K562 (cell line): ENCODE measurements around the gene TTC31. TPM values are rescaled to one million over a fixed set of nuclear protein-coding genes. Genes with fewer than 3 reads are reported as not detected.
A peak's percentile ranks its signal among the peaks of the same experiment; 100 is the strongest.

Experiments
- AFF1 ChIP-seq, 2 experiments: fragments of 450-650 bp; IDR thresholded peaks; 2 replicates each; pipeline ENCODE4 v1.6.1; 2018; ENCODE audit warnings: mild to moderate bottlenecking in 2 of 2, low read depth in 1 of 2; ENCODE audit not compliant: partially characterized antibody in 2 of 2
- C11orf30 ChIP-seq: fragments of 450-650 bp; IDR thresholded peaks from 2 replicates; pipeline ENCODE4 v1.6.1; 2016; ENCODE audit warnings: low read depth, mild to moderate bottlenecking
- DDX20 ChIP-seq: fragments of 450-650 bp; IDR thresholded peaks from 2 replicates; pipeline ENCODE4 v1.6.1; 2016; ENCODE audit warnings: missing genetic modification characterization, low read depth, mild to moderate bottlenecking, missing compliant biosample characterization, moderate library complexity
- GATAD2A ChIP-seq: fragments of 450-650 bp; IDR thresholded peaks from 2 replicates; pipeline ENCODE4 v1.6.1; 2017
- HINFP ChIP-seq: fragments of 450-650 bp; conservative IDR thresholded peaks from 2 replicates; pipeline ENCODE4 v1.6.1; 2016; ENCODE audit warnings: missing genetic modification characterization, low read depth, mild to moderate bottlenecking, control low read depth, missing compliant biosample characterization
- IRF9 ChIP-seq: fragments of 450-650 bp; IDR thresholded peaks from 2 replicates; pipeline ENCODE4 v1.6.1; 2016; ENCODE audit warnings: missing biosample characterization, missing genetic modification characterization
- LCOR ChIP-seq: sonication (generic); formaldehyde crosslinking; IDR thresholded peaks from 2 replicates; pipeline ENCODE4 v1.8.0; 2022; ENCODE audit warnings: mild to moderate bottlenecking, missing genetic modification reagents
- NCOR1 ChIP-seq: fragments of 450-650 bp; IDR thresholded peaks from 2 replicates; pipeline ENCODE4 v1.6.1; 2016; ENCODE audit warnings: mild to moderate bottlenecking, moderate library complexity
- ZNF12 ChIP-seq: sonication (generic); formaldehyde crosslinking; IDR thresholded peaks from 2 replicates; pipeline ENCODE4 v1.4.0; 2020; ENCODE audit warnings: mild to moderate bottlenecking, missing genetic modification reagents
- ZNF23 ChIP-seq: fragments of 250-450 bp; sonication (Bioruptor Pico); IDR thresholded peaks from 2 replicates; pipeline ENCODE4 v1.4.0; 2020; ENCODE audit warnings: mild to moderate bottlenecking
- ZNF318 ChIP-seq, 2 experiments: fragments of 450-650 bp; IDR thresholded peaks; 2 replicates each; pipeline ENCODE4 v1.6.1; 2016; ENCODE audit warnings: mild to moderate bottlenecking in 2 of 2, borderline replicate concordance in 1 of 2, low read depth in 1 of 2, moderate library complexity in 1 of 2
- polyA plus RNA-seq, 8 experiments: library from polyadenylated mRNA; depleted of rRNA in 4 of 8; stranded (reverse) in 5 of 8; unstranded in 3 of 8; fragments of >200 nt; fragmentation: Nextera tagmentation in 2 of 8; fragmentation: Illumina TruSeq in 1 of 8; extraction: Ambion mirVana in 2 of 8; extraction: Trizol in 1 of 8; gene quantifications; 2 replicates each; pipeline versions ENCODE4 v1.2.1 to v1.2.3, GENCODE V29; 2011 to 2014; ENCODE audit warnings: inconsistent platforms in 1 of 8, missing spikeins in 1 of 8
- total RNA-seq, 7 experiments: library from RNA; depleted of rRNA in 6 of 7; stranded (reverse); fragments of >200 nt in 6 of 7; fragmentation: Illumina TruSeq in 2 of 7; extraction: Trizol in 2 of 7; gene quantifications; 2 replicates each; pipeline versions ENCODE4 v1.2.1 to v1.2.3, GENCODE V29; 2011 to 2021; ENCODE audit warnings: low replicate concordance in 1 of 7

TTC31 gene
- total and polyA plus RNA-seq, 9 of the 15 experiments (the other 6 are each of a cell fraction or from before 2014, with no cell fraction given), result 4.7 to 30.5 (median 15.9) TPM

GRCh38 chr2:74502147-74502719, 19.4 kb downstream of the TTC31 start (continued):
- TF ChIP-seq ZNF12 (CRISPR knock-in tag), result no peak
- no peak for TF ChIP-seq LCOR (CRISPR knock-in tag)
- no peak for TF ChIP-seq ZNF23
- TF ChIP-seq GATAD2A, result no peak
- TF ChIP-seq DDX20 (tag), result no peak
- TF ChIP-seq IRF9 (tag), result no peak
- TF ChIP-seq HINFP (tag), result no peak
- TF ChIP-seq AFF1 (IDR thresholded peaks at IDR 0.05; ENCODE audit: low read depth in 1 of 2, partially characterized antibody in 2 of 2), result no peak
- peak; percentile 63 for TF ChIP-seq NCOR1
- TF ChIP-seq ZNF318 (IDR thresholded peaks at IDR 0.05; ENCODE audit: borderline replicate concordance in 1 of 2, low read depth in 1 of 2), result no peak
- no peak for TF ChIP-seq C11orf30
